NOMO-1 treated with DMSO at 0.1 percent for 48 hours (cell line): ENCODE data around the gene CARNS1.

Experiments
- DNase-seq: peaks from one replicate; lab custom pipeline; 2025; ENCODE audit not compliant: unreplicated experiment; lab: John Stamatoyannopoulos, UW

Gene CARNS1

GRCh38 chr11:67440229-67441097 lies 25.0 kb downstream of the CARNS1 start:
- no peak for DNase-seq

DNA sequence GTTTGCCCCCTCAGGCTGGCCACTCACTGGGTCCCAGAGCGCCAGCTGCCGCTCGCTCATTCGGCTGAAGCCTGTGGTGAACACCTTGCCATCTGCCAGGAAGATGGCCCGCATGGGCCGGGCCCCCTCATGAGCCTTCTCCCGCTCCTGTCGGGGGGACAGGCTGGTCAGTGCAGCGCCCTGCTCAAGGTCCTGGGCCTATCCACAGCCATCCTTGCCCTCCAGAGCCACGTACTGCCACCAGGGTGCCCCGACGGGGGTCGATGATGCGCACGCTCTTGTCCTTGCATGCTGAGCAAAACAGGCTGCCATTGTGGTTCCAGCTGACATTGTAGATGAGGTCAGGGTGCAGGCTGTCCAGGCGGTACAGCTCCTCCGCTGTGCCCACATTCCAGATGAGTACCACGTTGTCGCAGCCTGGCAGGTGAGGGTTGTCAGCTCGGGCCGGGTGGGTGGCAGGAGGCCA lies 25.7 kb downstream of the CARNS1 start:
- DNase-seq, result no peak

GRCh38 chr11:67441731-67442351 lies 26.4 kb downstream of the CARNS1 start:
- no peak for DNase-seq

DNA sequence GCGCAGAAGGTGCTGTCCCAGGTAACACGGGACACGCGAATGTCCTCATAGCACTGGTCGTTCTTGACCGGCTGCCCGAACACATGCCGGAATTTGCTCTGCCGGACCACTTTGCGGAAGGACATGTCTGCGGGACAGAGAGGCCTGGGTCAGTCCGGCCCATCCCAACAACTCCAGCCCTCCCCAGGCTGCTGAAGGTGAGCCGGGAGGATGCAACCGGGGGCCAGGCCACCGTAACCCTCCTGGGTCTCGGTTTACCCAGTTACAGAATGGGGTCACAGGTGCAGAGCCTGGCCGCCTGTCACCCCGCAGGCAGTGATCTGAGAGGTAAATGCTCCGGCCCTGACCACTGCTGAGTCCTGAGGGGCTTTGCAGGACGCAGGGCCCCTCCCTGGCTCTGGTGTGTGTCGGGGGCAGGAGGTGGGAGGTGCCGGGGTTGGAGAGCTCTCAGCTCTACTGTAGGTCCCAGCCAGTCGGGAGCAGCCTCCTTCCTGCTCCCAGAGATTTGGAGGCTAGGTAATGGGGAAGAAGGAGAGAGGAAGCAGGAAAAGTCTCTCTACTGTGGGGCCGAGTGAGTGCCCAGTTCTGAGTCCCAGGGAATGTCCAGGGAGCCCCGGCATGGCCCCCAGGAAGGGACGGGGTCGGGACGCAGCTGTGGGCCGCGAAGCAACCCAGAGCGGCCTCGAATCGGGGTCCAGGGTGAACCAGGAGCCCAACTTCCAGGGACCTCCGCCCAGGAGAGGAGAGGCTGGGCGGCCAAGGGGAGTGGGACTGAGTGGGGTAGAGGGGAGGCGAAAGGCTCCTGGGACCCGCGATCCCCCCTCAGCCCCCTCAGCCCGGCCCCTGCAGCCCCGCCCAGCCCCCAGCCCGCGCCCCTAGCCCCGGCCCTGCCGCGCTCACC lies 27.3 kb downstream of the CARNS1 start:
- no peak for DNase-seq

- no peak for DNase-seq
These were observed 30.0 kb downstream of the CARNS1 start for GRCh38 chr11:67445515-67445914.

GRCh38 chr11:67448220-67448609 lies 32.7 kb downstream of the CARNS1 start:
- DNase-seq, result no peak

- peak; percentile 35 for DNase-seq
These were observed 33.8 kb downstream of the CARNS1 start for GRCh38 chr11:67449116-67449844.

GRCh38 chr11:67450796-67451657 lies 35.5 kb downstream of the CARNS1 start:
- no peak for DNase-seq

DNA sequence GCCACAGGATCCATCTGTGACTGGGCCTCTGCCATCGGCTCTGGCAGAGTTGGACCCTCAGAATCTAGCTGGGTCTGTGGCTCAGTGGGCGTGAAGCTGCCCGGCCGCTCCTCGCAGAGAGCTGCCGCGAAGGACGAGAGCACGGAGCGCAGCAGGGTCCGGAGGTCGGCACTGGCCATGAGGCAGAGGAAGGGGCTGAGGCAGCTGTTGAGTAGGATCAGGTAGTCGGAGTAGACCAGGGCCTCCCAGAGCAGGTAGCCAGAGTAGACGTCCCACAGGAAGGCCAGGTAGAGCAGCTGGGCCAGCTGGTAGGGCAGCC lies 36.1 kb downstream of the CARNS1 start:
- no peak for DNase-seq

DNA sequence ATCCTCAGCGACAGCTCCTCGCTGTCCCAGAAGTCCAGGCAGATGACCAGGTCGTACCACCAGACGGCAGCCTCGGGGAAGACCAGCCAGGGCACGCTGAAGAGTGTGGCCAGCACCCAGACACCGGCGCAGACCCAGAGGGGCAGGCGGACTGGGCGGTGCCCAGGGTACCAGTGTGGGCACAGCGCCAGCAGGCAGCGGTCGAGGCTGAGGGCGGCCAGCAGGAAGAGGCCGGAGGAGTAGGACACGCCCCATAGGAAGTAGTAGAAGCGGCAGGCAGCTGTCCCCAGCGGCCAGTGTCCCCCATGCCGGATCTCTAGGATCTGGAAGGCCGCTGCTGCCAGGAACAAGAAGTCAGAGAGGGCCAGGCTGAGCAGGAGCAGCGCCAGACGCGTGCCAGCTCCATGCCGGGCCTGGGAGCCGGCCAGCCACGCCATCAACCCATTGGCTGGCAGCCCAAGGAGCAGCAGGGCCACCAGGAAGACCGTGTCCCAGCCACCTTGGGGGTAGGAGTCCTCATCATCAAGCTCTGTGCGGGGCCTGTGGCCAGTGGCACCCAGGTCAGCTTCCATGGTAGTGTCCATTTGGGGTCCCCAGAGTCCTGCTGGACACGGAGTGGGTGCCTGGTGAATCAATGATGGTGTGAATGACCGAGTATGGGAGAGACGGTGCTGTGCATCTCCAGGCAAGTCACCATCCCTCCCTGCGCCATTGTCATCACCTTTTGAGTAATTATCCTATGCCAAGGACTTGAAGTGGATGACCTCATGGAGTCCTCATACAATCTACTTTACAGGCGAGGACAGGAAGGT lies 36.9 kb downstream of the CARNS1 start, which contains the start of gene GPR152:
TSS of gene GPR152 (minus strand) at position 589 of the 812 bp plus-strand sequence. CDS start at position 584, 5 bp downstream.
- DNase-seq, result no peak

- no peak for DNase-seq
These were observed 38.6 kb downstream of the CARNS1 start for GRCh38 chr11:67453816-67454732.

DNA sequence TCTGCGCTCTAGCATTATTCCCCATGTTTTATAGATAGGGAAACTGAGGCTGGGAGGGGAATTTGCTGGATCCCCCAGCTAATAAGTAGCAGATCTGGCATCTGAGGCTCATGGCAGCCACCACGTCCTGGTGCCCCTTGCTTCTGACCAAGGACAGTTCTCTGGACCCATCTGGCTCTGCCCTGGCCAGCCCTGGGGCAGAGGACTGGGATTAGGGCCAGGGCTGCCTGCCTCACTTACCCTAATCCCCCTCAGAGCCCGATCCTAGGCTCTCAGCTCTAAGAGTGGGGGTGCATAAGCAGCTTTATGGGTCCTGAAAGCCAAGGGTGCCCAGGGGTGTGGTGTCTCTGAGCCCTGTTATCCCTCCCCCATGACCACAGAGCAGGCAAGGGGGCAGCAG lies 39.6 kb downstream of the CARNS1 start, which contains the start of gene CABP4:
TSS of gene CABP4 (plus strand) at position 301 of the 400 bp plus-strand sequence. CDS start at position 371, 70 bp downstream.
- DNase-seq, result no peak

DNA sequence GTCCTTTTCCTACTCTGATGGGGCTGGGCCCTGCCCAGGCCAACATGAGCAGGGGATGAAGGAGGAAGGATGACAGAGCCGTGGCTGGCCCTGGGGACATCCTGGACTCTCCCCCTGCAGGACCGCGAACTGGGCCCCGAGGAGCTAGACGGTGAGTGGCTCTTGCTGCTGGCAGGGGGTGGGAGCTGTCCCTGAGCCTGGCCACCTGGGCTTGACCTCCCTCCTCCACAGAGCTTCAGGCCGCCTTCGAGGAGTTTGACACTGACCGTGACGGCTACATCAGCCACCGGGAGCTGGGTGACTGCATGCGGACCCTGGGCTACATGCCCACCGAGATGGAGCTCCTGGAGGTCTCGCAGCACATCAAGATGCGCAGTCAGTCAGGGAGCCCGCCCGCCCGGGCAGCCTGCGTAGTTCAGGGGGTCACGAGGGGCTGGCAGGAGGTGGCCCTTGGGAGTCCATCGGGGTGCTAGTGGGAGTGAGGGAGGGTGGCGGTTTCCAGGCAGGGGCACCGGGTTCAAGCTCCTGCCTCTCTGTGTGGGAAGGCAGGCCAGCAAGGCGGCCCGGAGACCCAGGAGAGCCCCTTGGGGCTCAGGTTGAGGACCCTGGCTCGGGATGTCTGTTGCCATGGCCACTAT lies 40.7 kb downstream of the CARNS1 start:
- DNase-seq, result no peak

DNA sequence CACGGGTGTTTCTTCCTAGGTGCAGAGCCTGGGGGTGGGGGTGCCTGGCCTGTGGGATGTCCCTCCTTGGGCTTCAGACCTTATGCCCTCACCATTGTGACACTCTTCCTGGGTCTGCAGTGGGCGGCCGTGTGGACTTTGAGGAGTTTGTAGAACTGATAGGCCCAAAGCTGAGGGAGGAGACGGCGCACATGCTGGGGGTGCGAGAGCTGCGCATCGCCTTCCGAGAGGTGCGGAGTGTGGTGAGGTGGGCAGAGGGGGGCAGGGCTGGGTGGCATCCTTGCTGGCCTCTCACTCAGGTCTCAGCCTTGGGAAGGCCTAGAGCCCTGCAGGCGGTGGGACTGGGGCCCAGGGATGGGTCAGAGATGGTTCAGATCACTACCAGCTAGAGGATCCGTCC lies 42.0 kb downstream of the CARNS1 start:
- DNase-seq, result no peak

DNA sequence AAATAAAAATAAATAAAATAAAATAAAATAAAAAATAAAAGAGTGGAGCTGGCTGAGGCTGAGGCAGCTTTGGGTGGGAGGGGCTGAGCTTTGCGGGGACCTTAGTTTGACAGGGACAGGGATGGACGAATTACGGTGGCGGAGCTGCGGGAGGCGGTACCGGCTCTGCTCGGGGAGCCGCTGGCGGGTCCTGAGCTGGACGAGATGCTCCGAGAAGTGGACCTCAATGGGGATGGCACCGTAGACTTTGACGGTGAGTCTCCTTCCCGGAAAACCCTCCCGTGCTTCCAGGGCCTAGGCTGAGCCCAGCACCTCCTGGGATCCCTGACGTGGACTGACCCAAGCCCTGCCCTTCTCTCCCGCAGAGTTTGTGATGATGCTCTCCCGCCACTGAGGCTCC lies 42.8 kb downstream of the CARNS1 start:
- DNase-seq, result no peak

DNA sequence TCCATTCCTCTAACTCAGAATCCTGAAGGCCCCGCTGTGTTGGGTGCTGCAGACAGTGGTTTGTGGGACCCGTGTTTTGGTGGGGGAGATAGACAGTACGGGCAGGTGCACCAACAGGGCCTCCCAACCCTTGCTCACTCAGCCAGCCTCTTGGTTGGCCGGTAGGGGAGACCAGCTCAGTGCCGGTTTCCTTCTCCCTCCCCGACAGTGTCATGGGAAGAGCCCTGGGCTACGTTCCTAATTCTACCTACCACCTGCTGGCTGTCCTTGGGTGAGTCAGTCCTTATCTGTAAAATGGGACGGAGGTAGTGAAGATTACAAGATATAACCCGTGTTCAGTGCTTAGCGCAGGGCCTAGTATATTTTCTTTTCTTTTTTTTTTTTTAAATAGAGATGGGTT lies 47.7 kb downstream of the CARNS1 start:
- DNase-seq, result no peak

- DNase-seq, result peak; percentile 83
These were observed 48.4 kb downstream of the CARNS1 start for GRCh38 chr11:67463680-67464410.
